Fibroblast of skin of right quadriceps (primary cell): Measurements from ENCODE around the gene LRRC70.
"Not testable (repeated sequence)": the region's sequence is repeated elsewhere in the genome, so short reads cannot be mapped to it uniquely, and the experiment has no call there.

Experiments
- DNase-seq: peaks from one replicate; pipeline ENCODE4 v3.0.0-alpha.2; 2013

LRRC70 gene

DNA sequence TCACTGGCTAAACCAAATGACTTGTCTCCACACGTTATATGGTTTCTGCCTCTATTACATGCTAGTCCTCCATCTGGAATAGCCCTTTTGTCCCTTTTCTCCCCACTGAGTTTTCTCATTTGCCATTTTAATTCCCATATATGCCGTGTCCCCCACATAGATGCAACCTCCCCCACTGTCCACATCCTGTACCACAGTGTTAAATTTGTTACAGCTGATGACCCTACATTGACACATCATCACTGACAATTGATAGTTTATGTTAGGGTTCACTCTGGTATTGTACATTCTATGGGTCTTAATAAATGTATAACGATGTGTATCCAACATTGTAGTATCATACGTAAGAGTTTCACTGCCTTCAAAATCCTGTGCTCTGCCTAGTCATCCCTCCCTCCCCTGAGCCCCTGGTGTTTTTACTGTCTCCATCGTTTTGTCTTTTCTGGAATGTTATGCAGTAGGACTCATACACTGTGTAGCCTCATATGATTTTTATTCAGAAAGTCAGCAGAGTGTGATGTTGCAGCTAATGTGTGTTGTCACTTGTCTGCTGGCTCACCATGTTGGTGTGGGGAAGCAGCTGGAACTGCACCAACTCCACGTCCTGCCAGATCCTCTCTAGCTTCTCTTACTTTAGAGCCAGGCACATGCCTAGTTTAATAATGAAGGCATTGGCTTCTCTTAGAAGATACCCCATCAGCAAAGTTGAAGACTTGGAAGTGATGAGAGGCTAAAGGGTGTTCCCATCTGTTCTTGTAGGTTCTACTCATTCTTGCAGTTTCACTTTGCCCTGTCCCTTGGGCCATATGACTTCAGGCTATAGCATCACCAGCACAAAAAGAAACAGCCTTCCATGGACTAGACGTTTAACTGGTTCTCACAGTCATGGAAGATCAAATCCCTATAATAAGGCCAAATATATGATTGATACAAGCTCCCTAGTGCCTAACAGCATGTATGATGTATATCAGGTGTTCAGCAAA is 30.2 kb downstream of the LRRC70 start:
- no peak for DNase-seq

DNA sequence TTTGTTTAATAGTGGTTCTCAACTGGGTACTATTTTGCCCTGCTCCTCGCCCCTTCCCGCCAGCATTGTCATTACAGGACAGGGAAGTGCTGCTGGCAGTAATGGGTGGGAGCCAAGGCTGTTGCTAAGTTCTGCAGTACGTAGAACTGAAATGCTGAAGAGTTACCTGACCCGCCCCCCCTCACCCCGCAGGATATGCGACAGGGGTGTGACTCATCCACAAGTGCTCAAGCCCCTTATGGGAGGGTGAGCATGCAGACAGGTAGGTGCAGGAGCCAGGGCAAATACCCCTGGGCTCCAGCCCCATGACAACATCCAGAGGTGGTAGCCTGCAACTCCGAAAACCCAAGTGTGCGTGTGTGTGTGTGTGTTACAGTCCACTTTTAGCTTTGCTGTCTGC is 35.7 kb downstream of the LRRC70 start:
- DNase-seq: no peak

DNA sequence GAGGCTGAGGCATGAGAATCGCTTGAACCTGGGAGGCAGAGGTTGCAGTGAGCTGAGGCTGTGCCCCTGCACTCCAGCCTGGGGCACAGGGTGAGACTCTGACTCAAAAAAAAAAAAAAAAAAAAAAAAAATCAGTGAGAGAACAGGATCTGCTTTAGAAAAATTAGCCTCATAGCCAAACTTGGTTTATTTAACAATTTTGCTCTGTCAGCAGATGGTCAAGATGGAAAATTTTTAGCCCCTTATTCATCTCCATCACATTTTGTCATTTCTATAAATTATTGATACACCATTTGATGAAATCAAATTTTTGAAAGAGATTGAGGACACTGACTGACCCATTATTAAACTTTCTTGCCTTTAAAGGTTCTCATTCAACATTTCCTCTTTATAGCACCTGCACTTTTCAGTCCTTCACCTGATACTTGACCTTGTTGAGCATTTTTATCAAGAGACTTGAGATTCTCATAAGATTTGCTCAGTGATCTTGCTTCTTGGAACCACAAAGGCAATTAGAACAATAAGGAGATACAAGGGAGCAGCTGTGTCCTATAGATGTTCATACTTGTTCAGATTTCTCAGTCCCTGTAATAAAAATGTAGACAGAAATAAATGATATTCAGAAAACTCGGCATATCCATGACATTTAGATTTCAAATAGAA is 38.1 kb downstream of the LRRC70 start:
- no peak for DNase-seq

DNA sequence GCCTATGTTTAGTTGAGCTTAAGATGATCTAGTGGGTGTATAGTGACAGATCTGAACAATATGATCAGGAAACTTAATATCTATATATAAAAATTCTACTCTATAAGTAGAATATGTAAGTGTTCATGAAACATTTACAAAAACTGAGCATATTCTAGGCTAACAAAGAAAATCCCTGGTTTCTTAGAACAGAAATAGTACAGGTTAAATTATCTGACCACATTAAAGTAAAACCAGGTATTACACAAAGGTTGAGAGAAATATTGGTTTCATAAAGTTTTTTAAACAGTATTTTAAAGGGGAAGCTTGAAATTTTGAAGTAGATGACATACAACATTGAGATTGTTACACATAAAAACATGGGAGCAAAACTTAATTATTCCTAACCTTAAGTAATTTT is 39.3 kb downstream of the LRRC70 start:
- no peak for DNase-seq

DNA sequence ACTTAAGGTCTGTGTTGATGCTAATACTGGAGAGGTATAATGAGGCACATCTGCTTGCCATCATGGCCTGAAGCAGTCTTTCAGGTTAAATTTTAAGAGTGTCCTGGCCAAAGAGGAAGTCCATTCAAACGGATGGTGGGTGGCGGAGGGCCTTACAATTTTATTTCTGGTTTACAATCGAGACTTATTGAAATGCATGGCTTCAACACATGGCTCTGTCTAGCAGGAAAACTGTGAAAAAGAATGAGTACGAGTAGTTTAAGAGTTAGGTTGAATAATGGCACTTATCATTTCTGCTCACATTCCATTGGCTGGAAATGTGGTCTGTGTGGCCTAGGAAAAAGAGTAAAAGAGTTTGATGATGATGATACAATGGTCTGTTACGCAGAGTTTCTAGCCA is 42.1 kb downstream of the LRRC70 start:
- DNase-seq: no peak

DNA sequence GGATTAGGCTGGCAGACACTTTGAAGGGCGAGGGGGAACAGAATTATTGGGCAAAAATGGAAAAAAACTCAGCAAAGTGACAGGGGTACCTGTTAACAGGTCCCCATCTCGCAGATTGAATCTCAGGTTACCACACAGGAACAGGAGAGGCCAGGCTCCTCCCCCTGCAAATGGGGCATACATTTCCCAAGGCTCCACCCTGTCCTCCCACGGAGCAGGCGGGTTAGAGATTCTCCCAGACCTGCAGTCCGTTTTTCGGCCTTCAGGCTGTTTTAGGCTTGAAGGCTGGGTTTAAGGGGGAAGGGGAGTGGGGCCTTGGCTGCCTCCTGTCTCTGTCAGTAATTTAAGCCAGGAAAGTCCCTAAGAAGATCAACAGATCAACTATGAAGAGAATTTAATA is 42.7 kb downstream of the LRRC70 start:
- DNase-seq: no peak

DNA sequence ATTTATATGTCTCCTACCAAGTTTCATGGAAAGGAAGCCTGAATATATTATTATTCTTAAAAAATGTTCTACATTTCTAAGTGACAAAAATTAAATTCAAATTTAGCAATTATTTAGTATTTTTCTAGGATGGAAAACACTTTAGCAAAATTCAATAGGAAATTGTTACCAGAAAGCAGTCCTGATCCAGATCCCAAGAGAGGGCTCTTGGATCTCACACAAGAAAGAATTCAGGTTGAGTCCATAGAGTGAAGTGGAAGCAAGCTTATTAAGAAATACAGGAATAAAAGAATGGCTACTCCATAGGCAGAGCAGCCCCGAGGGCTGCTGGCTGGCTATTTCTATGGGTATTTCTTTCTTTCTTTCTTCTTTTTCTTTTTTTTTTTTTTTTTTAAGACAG is 44.7 kb downstream of the LRRC70 start:
- no peak for DNase-seq

DNA sequence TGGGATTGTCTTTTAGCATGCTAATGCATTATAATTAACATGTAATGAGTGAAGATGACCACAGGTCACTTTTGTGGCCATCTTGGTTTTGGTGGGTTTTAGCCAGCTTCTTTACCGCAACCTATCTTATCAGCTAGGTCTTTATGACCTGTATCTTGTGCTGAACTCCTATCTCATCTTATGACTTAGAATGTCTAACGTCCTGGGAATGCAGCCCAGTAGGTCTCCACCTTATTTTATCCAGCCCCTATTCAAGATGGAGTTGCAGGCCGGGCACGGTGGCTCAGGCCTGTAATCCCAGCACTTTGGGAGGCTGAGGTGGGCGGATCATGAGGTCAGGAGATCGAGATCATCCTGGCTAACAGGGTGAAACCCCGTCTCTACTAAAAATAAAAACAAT is 45.8 kb downstream of the LRRC70 start:
- not testable (repeated sequence) for DNase-seq

DNA sequence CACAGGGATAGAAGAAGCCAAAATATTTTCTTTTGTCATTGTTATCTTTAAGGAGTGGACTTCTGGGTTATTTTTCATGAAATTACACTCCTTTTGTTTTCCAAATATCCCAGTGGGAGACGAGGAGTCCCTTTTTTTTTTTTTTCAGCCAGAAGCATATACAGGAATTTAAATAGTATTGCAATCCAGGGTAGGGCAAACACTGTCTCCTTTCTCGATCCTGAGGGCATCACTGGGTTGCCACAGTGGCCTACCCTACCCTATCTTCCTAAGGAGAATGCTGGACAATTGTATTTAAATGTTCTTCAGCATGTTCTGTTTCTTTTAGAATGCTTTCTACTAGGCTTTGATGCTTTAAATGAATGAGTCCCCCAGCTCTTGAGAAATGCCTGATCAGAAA is 47.9 kb downstream of the LRRC70 start:
- no peak for DNase-seq

DNA sequence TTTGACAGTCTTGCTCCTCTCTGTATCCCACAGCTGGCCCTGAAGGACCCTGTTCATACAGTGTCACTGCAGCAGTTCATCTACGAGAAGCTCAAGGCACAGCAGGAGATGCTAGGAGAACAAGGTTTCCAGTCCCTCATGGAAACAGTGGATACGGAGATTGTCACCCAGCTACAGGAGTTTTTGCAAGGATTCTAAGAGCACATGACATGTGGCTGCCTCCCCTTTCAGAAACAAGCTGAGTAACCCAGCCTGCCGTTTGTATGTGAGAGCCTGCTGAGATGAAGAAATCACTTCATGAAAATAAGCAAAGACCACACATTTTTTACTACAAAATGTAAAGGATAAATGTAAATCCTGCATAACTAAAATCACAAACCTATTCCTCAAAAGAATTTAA is 48.5 kb downstream of the LRRC70 start:
- DNase-seq: no peak

DNA sequence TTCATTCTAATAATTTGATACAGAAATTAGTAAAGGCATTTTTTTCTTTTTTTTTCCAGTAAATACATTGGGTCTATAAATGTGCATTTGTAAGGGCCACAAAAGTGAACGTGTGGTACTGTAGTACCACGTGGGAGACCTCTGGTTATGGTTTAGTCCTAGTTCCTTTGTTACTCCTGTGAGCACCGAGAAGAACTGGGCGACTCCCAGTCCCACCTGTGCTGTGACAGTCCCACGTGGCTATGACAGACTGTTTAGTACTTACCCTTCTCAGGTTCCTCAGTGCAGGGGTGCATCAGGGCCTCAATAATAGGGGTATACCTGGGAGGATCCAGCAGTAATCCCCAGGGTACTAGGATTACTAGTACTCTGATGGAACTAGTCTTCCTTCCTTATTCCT is 49.3 kb downstream of the LRRC70 start:
- no peak for DNase-seq
